ENCODE results near the gene RTRAF. TPM values are rescaled to one million over a fixed set of nuclear protein-coding genes. Genes with fewer than 3 reads are reported as not detected.

The RTRAF gene
- total RNA-seq, 1 donor from 2014 or later = 178 TPM

DNA sequence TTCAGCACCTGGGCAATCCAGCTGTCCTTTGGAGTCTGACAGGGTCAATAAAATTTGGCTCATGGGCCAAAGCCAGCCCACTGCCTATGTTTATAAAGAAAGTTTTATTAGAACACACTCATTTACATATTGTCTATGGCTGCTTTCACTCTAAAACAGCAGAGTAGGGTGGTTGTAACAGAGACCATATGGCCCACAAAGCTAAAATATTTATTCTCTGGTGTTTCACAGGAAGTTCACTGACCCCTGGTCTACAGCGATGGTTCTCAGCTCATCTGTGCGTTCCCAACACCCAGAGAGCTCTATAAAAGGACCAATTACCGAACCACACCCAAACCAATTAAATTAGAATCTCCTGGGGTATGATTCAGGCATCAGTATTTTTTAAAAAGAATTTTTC is 37.7 kb upstream of the RTRAF start:
- TF ChIP-seq, protein P1, sequence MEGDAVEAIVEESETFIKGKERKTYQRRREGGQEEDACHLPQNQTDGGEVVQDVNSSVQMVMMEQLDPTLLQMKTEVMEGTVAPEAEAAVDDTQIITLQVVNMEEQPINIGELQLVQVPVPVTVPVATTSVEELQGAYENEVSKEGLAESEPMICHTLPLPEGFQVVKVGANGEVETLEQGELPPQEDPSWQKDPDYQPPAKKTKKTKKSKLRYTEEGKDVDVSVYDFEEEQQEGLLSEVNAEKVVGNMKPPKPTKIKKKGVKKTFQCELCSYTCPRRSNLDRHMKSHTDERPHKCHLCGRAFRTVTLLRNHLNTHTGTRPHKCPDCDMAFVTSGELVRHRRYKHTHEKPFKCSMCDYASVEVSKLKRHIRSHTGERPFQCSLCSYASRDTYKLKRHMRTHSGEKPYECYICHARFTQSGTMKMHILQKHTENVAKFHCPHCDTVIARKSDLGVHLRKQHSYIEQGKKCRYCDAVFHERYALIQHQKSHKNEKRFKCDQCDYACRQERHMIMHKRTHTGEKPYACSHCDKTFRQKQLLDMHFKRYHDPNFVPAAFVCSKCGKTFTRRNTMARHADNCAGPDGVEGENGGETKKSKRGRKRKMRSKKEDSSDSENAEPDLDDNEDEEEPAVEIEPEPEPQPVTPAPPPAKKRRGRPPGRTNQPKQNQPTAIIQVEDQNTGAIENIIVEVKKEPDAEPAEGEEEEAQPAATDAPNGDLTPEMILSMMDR (IDR thresholded peaks at IDR 0.05; ENCODE audit: partially characterized antibody, unreplicated experiment) = no peak
- no peaks in the 10 kb centered on the region for H3K4me1 Mint-ChIP-seq (ENCODE audit: low read depth, unreplicated experiment)
- no peak overlapping the region for H3K4me3 Mint-ChIP-seq (ENCODE audit: unreplicated experiment)
- H3K27me3 Mint-ChIP-seq (ENCODE audit: unreplicated experiment) = no peaks in the 10 kb centered on the region
- H3K9me3 Mint-ChIP-seq (ENCODE audit: unreplicated experiment) = no peaks in the 10 kb centered on the region
- H3K27ac Mint-ChIP-seq (ENCODE audit: unreplicated experiment) = no peak overlapping the region
- no peak for DNase-seq
- H3K36me3 Mint-ChIP-seq (ENCODE audit: unreplicated experiment) = peaks cover 11% of the 10 kb centered on the region

DNA sequence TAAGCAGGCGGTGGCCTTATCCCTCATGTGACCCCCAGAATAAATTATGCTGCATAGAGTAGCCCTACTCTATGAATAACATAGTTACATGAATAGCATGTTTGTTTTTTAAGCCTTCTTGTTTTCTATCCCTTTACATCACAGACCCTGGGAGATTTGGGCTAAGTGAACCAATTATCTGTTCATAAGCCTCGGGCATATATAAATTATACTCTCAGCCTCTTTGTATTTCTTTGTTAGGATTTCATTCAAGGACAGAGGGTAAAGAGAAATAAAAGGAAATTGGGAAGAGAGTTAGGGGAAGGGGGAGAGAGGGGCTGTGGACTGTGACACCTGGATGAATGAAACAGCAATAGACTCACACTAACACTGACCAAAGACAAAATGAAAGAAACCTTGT is 35.3 kb upstream of the RTRAF start:
- H3K36me3 Mint-ChIP-seq (ENCODE audit: unreplicated experiment) = peaks cover 26% of the 10 kb centered on the region
- no peak overlapping the region for H3K27ac Mint-ChIP-seq (ENCODE audit: unreplicated experiment)
- H3K27me3 Mint-ChIP-seq (ENCODE audit: unreplicated experiment) = no peaks in the 10 kb centered on the region
- TF ChIP-seq, protein P1 (IDR thresholded peaks at IDR 0.05; ENCODE audit: partially characterized antibody, unreplicated experiment) = no peak
- H3K4me1 Mint-ChIP-seq (ENCODE audit: low read depth, unreplicated experiment) = no peaks in the 10 kb centered on the region
- DNase-seq = no peak
- no peak overlapping the region for H3K4me3 Mint-ChIP-seq (ENCODE audit: unreplicated experiment)
- peaks cover 2% of the 10 kb centered on the region for H3K9me3 Mint-ChIP-seq (ENCODE audit: unreplicated experiment)

DNA sequence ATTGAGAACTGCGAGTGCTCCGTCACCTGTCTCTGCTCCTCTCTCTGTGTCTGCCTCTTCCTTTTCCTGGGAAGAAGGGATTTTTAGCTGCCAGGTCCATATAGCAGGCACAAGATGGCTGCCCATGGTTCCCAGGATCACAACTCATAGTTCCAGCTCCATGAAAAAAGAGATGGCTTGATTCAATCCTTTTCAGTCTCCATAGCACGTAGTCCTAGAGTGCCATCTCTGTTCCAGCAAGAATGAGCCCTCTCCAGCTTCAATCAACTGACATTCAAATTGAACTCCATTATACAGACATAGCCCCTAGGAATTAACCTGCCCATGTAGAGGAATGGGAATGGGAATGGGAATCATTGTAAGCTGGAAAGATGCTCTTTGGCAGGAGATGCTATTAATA is 34.7 kb upstream of the RTRAF start:
- no peak for DNase-seq
- Mint-ChIP-seq H3K36me3 (ENCODE audit: unreplicated experiment) (peaks cover 33% of the 10 kb centered on the region), H3K4me1 (ENCODE audit: low read depth, unreplicated experiment) (no peaks in the 10 kb centered on the region), H3K27me3 (ENCODE audit: unreplicated experiment) (no peaks in the 10 kb centered on the region), H3K4me3 (ENCODE audit: unreplicated experiment) (no peak overlapping the region), H3K9me3 (ENCODE audit: unreplicated experiment) (peaks cover 4% of the 10 kb centered on the region), H3K27ac (ENCODE audit: unreplicated experiment) (no peak overlapping the region)
- TF ChIP-seq, protein P1 (IDR thresholded peaks at IDR 0.05; ENCODE audit: partially characterized antibody, unreplicated experiment) = no peak

DNA sequence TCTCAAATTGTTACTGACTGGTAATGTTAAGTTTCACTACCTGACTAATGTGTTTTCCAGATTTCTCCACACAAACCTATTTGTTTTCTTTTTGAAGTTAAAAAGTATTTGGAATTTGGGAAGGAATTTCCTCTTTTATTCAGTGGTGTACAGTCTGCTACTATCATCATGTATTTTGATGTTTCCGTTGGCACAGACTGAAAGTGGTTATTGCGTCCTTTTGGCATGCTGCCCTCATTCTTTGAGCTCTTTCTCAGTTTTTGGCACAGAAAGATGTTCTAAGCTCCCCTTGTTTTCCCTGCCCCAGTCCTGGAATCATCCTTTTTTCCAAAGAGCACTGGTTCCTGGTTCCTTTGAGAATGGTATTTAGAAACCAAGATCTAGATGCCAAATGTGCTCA is 31.4 kb upstream of the RTRAF start:
- Mint-ChIP-seq H3K27me3 (ENCODE audit: unreplicated experiment) (no peaks in the 10 kb centered on the region), H3K27ac (ENCODE audit: unreplicated experiment) (no peak overlapping the region), H3K36me3 (ENCODE audit: unreplicated experiment) (peaks cover 37% of the 10 kb centered on the region), H3K4me1 (ENCODE audit: low read depth, unreplicated experiment) (no peaks in the 10 kb centered on the region), H3K9me3 (ENCODE audit: unreplicated experiment) (peaks cover 10% of the 10 kb centered on the region), H3K4me3 (ENCODE audit: unreplicated experiment) (no peak overlapping the region)
- DNase-seq = no peak
- TF ChIP-seq, protein P1 (IDR thresholded peaks at IDR 0.05; ENCODE audit: partially characterized antibody, unreplicated experiment) = no peak

DNA sequence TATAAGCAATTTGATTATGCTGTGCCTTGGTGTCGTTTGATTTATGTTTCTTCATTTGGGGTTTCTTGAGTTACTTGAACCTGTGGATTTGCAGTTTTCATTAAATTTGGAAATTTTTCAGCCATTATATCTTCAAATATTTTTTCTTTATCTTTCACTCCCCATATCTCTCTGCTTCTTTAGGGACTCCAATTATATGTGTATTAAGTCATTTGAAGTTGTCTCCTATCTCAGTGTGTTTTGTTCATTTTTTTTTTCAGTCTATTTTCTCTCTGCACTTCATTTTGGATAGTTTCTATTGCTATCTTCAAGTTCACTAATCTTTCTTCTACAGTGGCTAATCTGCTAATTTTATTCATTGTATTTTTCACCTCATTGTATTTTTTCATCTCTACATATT is 29.4 kb upstream of the RTRAF start:
- TF ChIP-seq, protein P1 (IDR thresholded peaks at IDR 0.05; ENCODE audit: partially characterized antibody, unreplicated experiment) = no peak
- H3K4me3 Mint-ChIP-seq (ENCODE audit: unreplicated experiment) = no peak overlapping the region
- H3K27me3 Mint-ChIP-seq (ENCODE audit: unreplicated experiment) = peaks cover 3% of the 10 kb centered on the region
- H3K27ac Mint-ChIP-seq (ENCODE audit: unreplicated experiment) = no peak overlapping the region
- DNase-seq = no peak
- peaks cover 39% of the 10 kb centered on the region for H3K36me3 Mint-ChIP-seq (ENCODE audit: unreplicated experiment)
- H3K9me3 Mint-ChIP-seq (ENCODE audit: unreplicated experiment) = peaks cover 10% of the 10 kb centered on the region
- peaks cover 7% of the 10 kb centered on the region for H3K4me1 Mint-ChIP-seq (ENCODE audit: low read depth, unreplicated experiment)

All from glutamatergic neuron (in vitro differentiated cells).